GM12873 (cell line): Measurements from ENCODE around the gene RETSAT.

ENCODE experiments used
- CTCF ChIP-seq: IDR thresholded peaks from 2 replicates; pipeline ENCODE4 v1.5.1; 2012; ENCODE audit warnings: low read depth, mild to moderate bottlenecking, moderate library complexity, low read length, control low read depth; ENCODE audit not compliant: insufficient read depth; ENCODE audit errors: missing control alignments

RETSAT gene

GRCh38 chr2:85310330-85310729 is 44.0 kb downstream of the RETSAT start:
- TF ChIP-seq CTCF: no peak

- TF ChIP-seq CTCF: no peak
Measured at GRCh38 chr2:85309699-85310321, 44.5 kb downstream of the RETSAT start.

- no peak for TF ChIP-seq CTCF
Measured at GRCh38 chr2:85308896-85309555, 45.3 kb downstream of the RETSAT start.

GRCh38 chr2:85308201-85308600 is 46.1 kb downstream of the RETSAT start:
- TF ChIP-seq CTCF: no peak

- no peak for TF ChIP-seq CTCF
Measured at GRCh38 chr2:85307527-85307897, 46.8 kb downstream of the RETSAT start.

GRCh38 chr2:85303780-85304531 is 50.4 kb downstream of the RETSAT start:
- TF ChIP-seq CTCF: no peak

GRCh38 chr2:85302121-85302520 is 52.2 kb downstream of the RETSAT start:
- no peak for TF ChIP-seq CTCF
